WTC11 (cell line): ENCODE measurements around the gene CD320. TPM values are rescaled to one million over a fixed set of nuclear protein-coding genes. Genes with fewer than 3 reads are reported as not detected.

Experiments
- AR ChIP-seq: fragments of 250-450 bp; sonication (Bioruptor Pico); IDR thresholded peaks from 2 replicates; pipeline ENCODE4 v1.9.0; 2021; ENCODE audit warnings: mild to moderate bottlenecking
- ARID4B ChIP-seq: sonication (generic); formaldehyde crosslinking; IDR thresholded peaks from 2 replicates; pipeline ENCODE4 v1.8.0; 2023; ENCODE audit warnings: missing genetic modification reagents, mild to moderate bottlenecking, borderline replicate concordance
- CTCF ChIP-seq: fragments of 200-600 bp; IDR thresholded peaks from 2 replicates; pipeline ENCODE4 v1.8.0; 2022; ENCODE audit warnings: antibody characterized with exemption
- E2F1 ChIP-seq: sonication (generic); formaldehyde crosslinking; IDR thresholded peaks from 2 replicates; pipeline ENCODE4 v1.8.0; 2022; ENCODE audit warnings: mild to moderate bottlenecking, missing genetic modification reagents
- GABPB1 ChIP-seq: sonication (generic); formaldehyde crosslinking; IDR thresholded peaks from 2 replicates; pipeline ENCODE4 v1.8.1; 2023; ENCODE audit warnings: mild to moderate bottlenecking, missing genetic modification reagents
- HMGA2 ChIP-seq: fragments of 250-450 bp; sonication (Bioruptor Pico); IDR thresholded peaks from 2 replicates; pipeline ENCODE4 v1.4.0; 2021; ENCODE audit warnings: mild to moderate bottlenecking, moderate library complexity
- HMGXB4 ChIP-seq: sonication (generic); formaldehyde crosslinking; IDR thresholded peaks from 2 replicates; pipeline ENCODE4 v1.8.1; 2023; ENCODE audit warnings: mild to moderate bottlenecking, moderate library complexity, missing genetic modification reagents
- IRF1 ChIP-seq: sonication (generic); formaldehyde crosslinking; IDR thresholded peaks from 2 replicates; pipeline ENCODE4 v1.8.0; 2023; ENCODE audit warnings: missing genetic modification reagents
- IRF2 ChIP-seq: sonication (generic); formaldehyde crosslinking; IDR thresholded peaks from 2 replicates; pipeline ENCODE4 v1.8.0; 2022; ENCODE audit warnings: low read depth, missing genetic modification reagents, borderline replicate concordance
- MXD4 ChIP-seq: fragments of 250-450 bp; sonication (Bioruptor Pico); IDR thresholded peaks from 2 replicates; pipeline ENCODE4 v1.8.0; 2021; ENCODE audit warnings: mild to moderate bottlenecking, moderate library complexity, borderline replicate concordance
- NR1H2 ChIP-seq: sonication (generic); formaldehyde crosslinking; IDR thresholded peaks from 2 replicates; pipeline ENCODE4 v1.9.0; 2021; ENCODE audit warnings: mild to moderate bottlenecking, moderate library complexity, missing genetic modification reagents
- PREB ChIP-seq: sonication (generic); formaldehyde crosslinking; IDR thresholded peaks from 2 replicates; pipeline ENCODE4 v1.8.1; 2022; ENCODE audit warnings: mild to moderate bottlenecking, missing genetic modification reagents, moderate library complexity, borderline replicate concordance
- SMAD4 ChIP-seq: sonication (generic); formaldehyde crosslinking; IDR thresholded peaks from 2 replicates; pipeline ENCODE4 v1.8.0; 2022; ENCODE audit warnings: mild to moderate bottlenecking, missing genetic modification reagents
- TCF7 ChIP-seq: sonication (generic); formaldehyde crosslinking; IDR thresholded peaks from 2 replicates; pipeline ENCODE4 v1.8.0; 2022; ENCODE audit warnings: mild to moderate bottlenecking, low read depth, missing genetic modification reagents, moderate library complexity
- TP53 ChIP-seq: sonication (generic); formaldehyde crosslinking; IDR thresholded peaks from 2 replicates; pipeline ENCODE4 v1.8.1; 2023; ENCODE audit warnings: mild to moderate bottlenecking, missing genetic modification reagents
- USF2 ChIP-seq: sonication (generic); formaldehyde crosslinking; IDR thresholded peaks from 2 replicates; pipeline ENCODE4 v1.8.1; 2023; ENCODE audit warnings: mild to moderate bottlenecking, missing genetic modification reagents, moderate library complexity
- ZBTB43 ChIP-seq: sonication (generic); formaldehyde crosslinking; IDR thresholded peaks from 2 replicates; pipeline ENCODE4 v1.8.1; 2023; ENCODE audit warnings: mild to moderate bottlenecking, missing genetic modification reagents
- ZSCAN18 ChIP-seq: fragments of 250-450 bp; sonication (Bioruptor Pico); IDR thresholded peaks from 2 replicates; pipeline ENCODE4 v2.1.2; 2022; ENCODE audit warnings: mild to moderate bottlenecking, moderate library complexity
- total RNA-seq: library from RNA; stranded (reverse); gene quantifications from 3 replicates; pipeline ENCODE4 v1.2.3, GENCODE V29; 2021

Gene CD320
- total RNA-seq, 1 experiment from 2014 or later = 107 TPM

- TF ChIP-seq PREB = no peak
- TF ChIP-seq TCF7 (CRISPR knock-in tag) = peak; percentile 55; the same call in 1 of the 2 replicates
- no peak for TF ChIP-seq GABPB1 (CRISPR knock-in tag)
- TF ChIP-seq SMAD4 (CRISPR knock-in tag) = no peak
- no peak for TF ChIP-seq USF2 (CRISPR knock-in tag)
- no peak for TF ChIP-seq IRF1
- no peak for TF ChIP-seq ZSCAN18 (CRISPR knock-in tag)
- no peak for TF ChIP-seq NR1H2 (CRISPR knock-in tag)
- TF ChIP-seq ARID4B (CRISPR knock-in tag) = no peak
- TF ChIP-seq HMGXB4 (CRISPR knock-in tag) = no peak
- TF ChIP-seq TP53 (CRISPR knock-in tag) = no peak
- peak; percentile 66 for TF ChIP-seq AR (CRISPR knock-in tag)
- 0 out of 2 replicates have a peak, but pooled peaks have one; percentile 43 for TF ChIP-seq ZBTB43 (CRISPR knock-in tag)
- TF ChIP-seq CTCF = no peak
- TF ChIP-seq HMGA2 = no peak
- TF ChIP-seq E2F1 (CRISPR knock-in tag) = no peak
- no peak for TF ChIP-seq MXD4 (CRISPR knock-in tag)
- TF ChIP-seq IRF2 (CRISPR knock-in tag) = no peak
These were observed 16.3 kb upstream of the CD320 start (continued) for GRCh38 chr19:8324186-8325050.
